A673 (cell line): ENCODE data around the gene ABCB1. TPM values are rescaled to one million over a fixed set of nuclear protein-coding genes. Genes with fewer than 3 reads are reported as not detected.

Source experiments
- BruUV-seq: library from RNA; stranded (reverse); fragments of 400-500 nt; replicated peaks from 2 replicates; lab custom pipeline; 2021; lab: Mats Ljungman, UMichigan
- CTCF ChIA-PET: fragments of 300-600 bp; sonication (Branson Sonifier 250); formaldehyde crosslinking; loops from one replicate; lab custom pipeline; 2022; ENCODE audit warnings: antibody characterized with exemption; lab: Charles Lee
- POLR2A ChIA-PET: fragments of 300-600 bp; sonication (Branson Sonifier 250); formaldehyde crosslinking; loops from one replicate; lab custom pipeline; 2022; ENCODE audit warnings: antibody characterized with exemption; ENCODE audit not compliant: low non-redundant PET; lab: Charles Lee
- DNase-seq: peaks from one replicate; pipeline ENCODE4 v3.0.0-alpha.2; 2015; ENCODE audit warnings: low spot score
- H3K27ac ChIP-seq: fragments of 200-600 bp; sonication (generic); 2 replicates; pipeline ENCODE4 v1.5.1; 2016; ENCODE audit warnings: mixed run types, low read depth, mild to moderate bottlenecking, mixed read lengths, antibody characterized with exemption, low read length; ENCODE audit not compliant: poor library complexity, severe bottlenecking
- H3K27me3 ChIP-seq: fragments of 200-600 bp; sonication (generic); replicated peaks from 2 replicates; pipeline ENCODE4 v1.6.1; 2017; ENCODE audit warnings: mixed run types, low read depth, mild to moderate bottlenecking, mixed read lengths, antibody characterized with exemption, low read length; ENCODE audit not compliant: insufficient read depth, poor library complexity
- H3K36me3 ChIP-seq: fragments of 200-600 bp; sonication (generic); 2 replicates; pipeline ENCODE4 v1.6.1; 2016; ENCODE audit warnings: mixed run types, mild to moderate bottlenecking, mixed read lengths, antibody characterized with exemption, low read length; ENCODE audit not compliant: insufficient read depth, poor library complexity, severe bottlenecking
- H3K4me1 ChIP-seq: fragments of 200-600 bp; sonication (generic); 2 replicates; pipeline ENCODE4 v1.6.1; 2017; ENCODE audit warnings: mixed run types, mild to moderate bottlenecking, mixed read lengths, antibody characterized with exemption, low read length; ENCODE audit not compliant: insufficient read depth, poor library complexity, severe bottlenecking
- H3K4me3 ChIP-seq: fragments of 200-600 bp; sonication (generic); 2 replicates; pipeline ENCODE4 v1.5.1; 2016; ENCODE audit warnings: low read depth, mixed run types, mild to moderate bottlenecking, mixed read lengths, low read length; ENCODE audit not compliant: poor library complexity, severe bottlenecking
- H3K9me3 ChIP-seq: fragments of 200-600 bp; sonication (generic); 2 replicates; pipeline ENCODE4 v1.6.1; 2016; ENCODE audit warnings: mixed run types, low read depth, mild to moderate bottlenecking, mixed read lengths, antibody characterized with exemption, low read length; ENCODE audit not compliant: poor library complexity, severe bottlenecking
- CTCF ChIP-seq: fragments of 300-800, 200-600 bp; sonication (generic); conservative IDR thresholded peaks from 2 replicates; pipeline ENCODE4 v1.5.1; 2017; ENCODE audit warnings: low read depth, mild to moderate bottlenecking, antibody characterized with exemption, low read length, moderate library complexity, mixed read lengths
- EZH2 ChIP-seq: fragments of 200-600 bp; sonication (generic); IDR thresholded peaks from 2 replicates; pipeline ENCODE4 v1.6.1; 2017; ENCODE audit warnings: borderline replicate concordance, low read depth, mild to moderate bottlenecking, mixed read lengths, antibody characterized with exemption, low read length; ENCODE audit not compliant: poor library complexity, severe bottlenecking
- intact Hi-C: fragments of 100-400 bp; cut with micrococcal nuclease; formaldehyde crosslinking; loops from one replicate; pipeline ENCODE4 v1.10.0; 2022; ENCODE audit not compliant: unreplicated experiment
- total RNA-seq: library from RNA; stranded (reverse); gene quantifications from 2 replicates; pipeline ENCODE4 v1.2.3, GENCODE V29; 2021

The ABCB1 gene
- total RNA-seq, 1 experiment from 2014 or later = not detected

DNA sequence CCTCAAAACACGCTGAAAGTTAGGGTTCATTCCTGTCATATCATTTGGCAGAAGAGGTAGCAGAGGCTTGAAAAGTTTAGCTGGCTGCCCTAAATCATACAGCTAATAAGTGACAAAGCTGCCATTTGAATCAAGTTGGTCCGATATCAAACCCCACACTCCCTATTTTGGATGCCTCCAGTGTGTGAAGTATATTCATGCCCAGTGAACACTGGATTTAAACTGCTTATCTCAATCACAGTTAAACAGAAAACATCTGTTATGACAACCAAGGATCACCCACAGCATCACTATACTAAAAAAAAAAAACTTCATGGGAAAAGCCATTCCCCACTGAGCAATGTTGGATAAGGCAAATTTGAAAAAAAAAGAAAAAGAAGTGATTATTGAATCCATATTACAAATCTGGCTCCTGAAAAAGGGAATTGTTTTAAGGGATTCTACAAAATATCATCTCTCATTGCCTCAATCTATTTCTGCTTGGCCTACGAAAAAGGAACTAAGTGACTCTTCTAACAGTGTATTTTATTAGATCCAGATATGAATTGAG is 48.3 kb downstream of the ABCB1 start:
- no peaks in the 10 kb centered on the region for H3K9me3 ChIP-seq
- CTCF ChIA-PET = no interaction called here

GRCh38 chr7:87548123-87548919 is 52.4 kb downstream of the ABCB1 start:
- no peak for DNase-seq
- no peaks in the 10 kb centered on the region for H3K36me3 ChIP-seq
- H3K27me3 ChIP-seq = no peaks in the 10 kb centered on the region
- no peak overlapping the region for H3K27ac ChIP-seq
- no peak overlapping the region for H3K4me3 ChIP-seq
- no TSS peak for BruUV-seq
- TF ChIP-seq CTCF (no peak), EZH2 (no peak)
- no peaks in the 10 kb centered on the region for H3K9me3 ChIP-seq
- intact Hi-C loops = no loop called here
- ChIA-PET POLR2A (no interaction called here), CTCF (no interaction called here)
- no peaks in the 10 kb centered on the region for H3K4me1 ChIP-seq

More for the DNA sequence above, 48.3 kb downstream of the ABCB1 start:
- BruUV-seq = no TSS peak
- no peaks in the 10 kb centered on the region for H3K36me3 ChIP-seq
- H3K27me3 ChIP-seq = no peaks in the 10 kb centered on the region
- POLR2A ChIA-PET = no interaction called here
- intact Hi-C loops = no loop called here
- no peaks in the 10 kb centered on the region for H3K4me1 ChIP-seq
- no peak overlapping the region for H3K27ac ChIP-seq
- TF ChIP-seq EZH2 (no peak), CTCF (no peak)
- no peak for DNase-seq
- no peak overlapping the region for H3K4me3 ChIP-seq

- Histone ChIP-seq H3K4me3 (no peak overlapping the region), H3K9me3 (no peaks in the 10 kb centered on the region), H3K27ac (no peak overlapping the region), H3K36me3 (no peaks in the 10 kb centered on the region), H3K27me3 (no peaks in the 10 kb centered on the region), H3K4me1 (no peaks in the 10 kb centered on the region)
- CTCF ChIA-PET = no interaction called here
- TF ChIP-seq CTCF = no peak
- TF ChIP-seq EZH2 = no peak
- POLR2A ChIA-PET = no interaction called here
- BruUV-seq = no TSS peak
- no peak for DNase-seq
- intact Hi-C loops = no loop called here
Observed at GRCh38 chr7:87545760-87546159, 54.9 kb downstream of the ABCB1 start.
